ENCODE data around the gene IST1.

The IST1 gene

DNA sequence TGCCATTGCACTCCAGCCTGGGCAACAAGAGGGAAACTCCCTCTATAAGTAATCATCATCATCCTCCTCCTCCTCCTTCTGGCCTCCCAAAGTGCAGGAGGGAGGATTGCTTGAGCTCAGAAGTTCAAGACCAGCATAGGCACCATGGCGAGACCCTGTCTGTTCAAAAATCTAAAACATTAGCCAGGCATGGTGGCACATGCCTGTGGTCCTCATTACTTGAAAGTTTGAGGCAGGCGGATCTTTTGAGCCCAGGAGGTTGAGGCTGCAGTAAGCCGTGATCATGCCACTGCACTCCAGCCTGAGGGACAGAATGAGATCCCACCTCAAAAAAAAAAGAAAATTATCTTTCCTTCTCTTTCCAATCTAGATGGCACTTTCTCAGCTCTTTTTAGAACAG is 77.0 kb downstream of the IST1 start:
- Histone ChIP-seq H3K9ac (no peak overlapping the region), H3K36me3 (no peaks in the 10 kb centered on the region), H3K4me2 (no peak overlapping the region), H3K27me3 (no peaks in the 10 kb centered on the region), H3K4me3 (no peak overlapping the region), H3K27ac (no peak overlapping the region), H4K20me1 (no peaks in the 10 kb centered on the region), H3K9me3 (no peaks in the 10 kb centered on the region), H3K4me1 (no peaks in the 10 kb centered on the region)
- TF ChIP-seq Cebpa-rat (IDR thresholded peaks at IDR 0.05) = no peak

DNA sequence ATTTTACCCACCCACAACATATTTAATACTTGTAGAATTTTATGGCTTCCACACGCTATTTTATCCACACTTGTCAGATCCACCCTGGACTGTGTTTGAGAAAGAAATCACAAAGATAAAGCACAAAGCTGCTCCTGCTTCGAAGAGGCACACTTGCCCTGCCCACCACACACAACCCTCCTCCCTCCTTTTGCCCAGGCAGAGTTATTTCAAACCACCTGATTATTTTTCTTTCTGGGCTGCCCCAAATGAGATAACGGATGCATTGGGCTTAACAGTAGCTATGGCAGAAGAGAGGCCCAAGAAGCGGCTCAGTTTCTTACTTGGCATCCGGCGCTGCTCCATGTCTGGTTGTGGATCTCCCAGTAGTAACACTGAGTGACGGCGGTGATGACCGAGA is 77.7 kb downstream of the IST1 start:
- TF ChIP-seq Cebpa-rat (IDR thresholded peaks at IDR 0.05) = no peak
- Histone ChIP-seq H3K4me1 (no peaks in the 10 kb centered on the region), H3K9me3 (no peaks in the 10 kb centered on the region), H3K27me3 (no peaks in the 10 kb centered on the region), H3K4me2 (no peak overlapping the region), H3K36me3 (no peaks in the 10 kb centered on the region), H3K4me3 (no peak overlapping the region), H3K9ac (no peak overlapping the region), H3K27ac (no peak overlapping the region), H4K20me1 (no peaks in the 10 kb centered on the region)

- no peaks in the 10 kb centered on the region for H4K20me1 ChIP-seq
- no peak overlapping the region for H3K9ac ChIP-seq
- H3K36me3 ChIP-seq = no peaks in the 10 kb centered on the region
- no peaks in the 10 kb centered on the region for H3K4me1 ChIP-seq
- H3K9me3 ChIP-seq = no peaks in the 10 kb centered on the region
- H3K4me3 ChIP-seq = no peak overlapping the region
- H3K27ac ChIP-seq = no peak overlapping the region
- H3K4me2 ChIP-seq = no peak overlapping the region
- no peak for TF ChIP-seq Cebpa-rat (IDR thresholded peaks at IDR 0.05)
- no peaks in the 10 kb centered on the region for H3K27me3 ChIP-seq
Observed at GRCh38 chr16:71974068-71974818, 78.9 kb downstream of the IST1 start.
